ENCODE measurements around the gene PAX7. TPM values are rescaled to one million over a fixed set of nuclear protein-coding genes. Genes with fewer than 3 reads are reported as not detected.

Gene PAX7
- total and polyA plus RNA-seq, 2 donors (not counting 1 experiment from before 2014, with no cell fraction given): not detected

- no peak overlapping the region for H2AFZ ChIP-seq (ENCODE audit: insufficient read depth, low read depth, low read length, poor library complexity, severe bottlenecking)
- intact Hi-C loops (cut with micrococcal nuclease): no loop called here
- H3K4me1 Mint-ChIP-seq: peaks cover 8% of the 10 kb centered on the region
- TF ChIP-seq CTCF (IDR thresholded peaks at IDR 0.05) (no peak), EZH2 (IDR thresholded peaks at IDR 0.05; ENCODE audit: borderline replicate concordance, insufficient read depth, low read depth, low read length, poor library complexity, severe bottlenecking) (no peak)
- no peaks in the 10 kb centered on the region for H3K79me2 ChIP-seq (ENCODE audit: control insufficient read depth, insufficient read depth, low read length)
- CTCF ChIA-PET: no interaction called here
- H3K4me3 ChIP-seq (ENCODE audit: control extremely low read depth in 1 of 5, extremely low read depth in 1 of 5, insufficient read depth in 1 of 5, low read depth in 2 of 5, low read length in 4 of 5): no peak overlapping the region
- H3K27ac ChIP-seq (ENCODE audit: low read length in 2 of 2): no peak overlapping the region
- H3K27ac Mint-ChIP-seq: no peak overlapping the region
- no peak overlapping the region for H3K4me3 Mint-ChIP-seq
- H4K20me1 ChIP-seq (ENCODE audit: control insufficient read depth, insufficient read depth, low read length, poor library complexity, severe bottlenecking): no peaks in the 10 kb centered on the region
- peaks cover 0 to 19% (median 0%) of the 10 kb centered on the region in 4 experiments for H3K27me3 ChIP-seq (replicated peaks in 1 of 4; ENCODE audit: control extremely low read depth in 1 of 4, control insufficient read depth in 3 of 4, insufficient read depth in 4 of 4, low read length in 3 of 4)
- H3K27me3 Mint-ChIP-seq: peaks cover 51% of the 10 kb centered on the region
- DNase-seq (no peak), ATAC-seq (ENCODE audit: low read depth) (no peak)
- H3K9ac ChIP-seq (ENCODE audit: low read length): no peak overlapping the region
- no peak overlapping the region for H3K4me2 ChIP-seq (replicated peaks; ENCODE audit: low read depth, low read length, poor library complexity, severe bottlenecking)
- H3K36me3 ChIP-seq (replicated peaks in 1 of 2; ENCODE audit: control extremely low read depth in 1 of 2, control insufficient read depth in 1 of 2, extremely low read depth in 1 of 2, insufficient read depth in 2 of 2, low read length in 1 of 2): no peaks in the 10 kb centered on the region
- POLR2A ChIA-PET: no interaction called here
- WGBS (ENCODE audit: insufficient coverage): 75% methylated on average over 7 of the region's 11 CpGs
- H3K9me3 Mint-ChIP-seq (ENCODE audit: insufficient read depth): no peaks in the 10 kb centered on the region
- H3K4me1 ChIP-seq (ENCODE audit: control insufficient read depth in 2 of 2, insufficient read depth in 2 of 2, low read length in 2 of 2): peaks cover 0 to 3% of the 10 kb centered on the region in 2 donors
- H3K9me3 ChIP-seq (ENCODE audit: control extremely low read depth in 1 of 3, control insufficient read depth in 2 of 3, insufficient read depth in 1 of 3, low read length in 2 of 3): no peaks in the 10 kb centered on the region
Observed at GRCh38 chr1:18711536-18712251, 81.0 kb downstream of the PAX7 start.

- WGBS (ENCODE audit: insufficient coverage): 86% methylated on average over 3 of the region's 5 CpGs
Observed at GRCh38 chr1:18712252-18712600, 81.6 kb downstream of the PAX7 start.

More at GRCh38 chr1:18712252-18712600, 81.6 kb downstream of the PAX7 start:
- Mint-ChIP-seq H3K27ac (no peak overlapping the region), H3K9me3 (ENCODE audit: insufficient read depth) (no peaks in the 10 kb centered on the region), H3K27me3 (peaks cover 53% of the 10 kb centered on the region), H3K4me3 (no peak overlapping the region), H3K4me1 (peaks cover 10% of the 10 kb centered on the region)
- intact Hi-C loops (cut with micrococcal nuclease): no loop called here
- Histone ChIP-seq H3K27me3 (replicated peaks in 1 of 4; ENCODE audit: control extremely low read depth in 1 of 4, control insufficient read depth in 3 of 4, insufficient read depth in 4 of 4, low read length in 3 of 4) (peaks cover 0 to 19% (median 0%) of the 10 kb centered on the region in 4 experiments), H2AFZ (ENCODE audit: insufficient read depth, low read depth, low read length, poor library complexity, severe bottlenecking) (no peak overlapping the region), H3K36me3 (replicated peaks in 1 of 2; ENCODE audit: control extremely low read depth in 1 of 2, control insufficient read depth in 1 of 2, extremely low read depth in 1 of 2, insufficient read depth in 2 of 2, low read length in 1 of 2) (no peaks in the 10 kb centered on the region), H3K9ac (ENCODE audit: low read length) (no peak overlapping the region), H4K20me1 (ENCODE audit: control insufficient read depth, insufficient read depth, low read length, poor library complexity, severe bottlenecking) (no peaks in the 10 kb centered on the region), H3K4me1 (ENCODE audit: control insufficient read depth in 2 of 2, insufficient read depth in 2 of 2, low read length in 2 of 2) (peaks cover 0 to 3% of the 10 kb centered on the region in 2 donors), H3K4me2 (replicated peaks; ENCODE audit: low read depth, low read length, poor library complexity, severe bottlenecking) (no peak overlapping the region), H3K79me2 (ENCODE audit: control insufficient read depth, insufficient read depth, low read length) (no peaks in the 10 kb centered on the region), H3K9me3 (ENCODE audit: control extremely low read depth in 1 of 3, control insufficient read depth in 2 of 3, insufficient read depth in 1 of 3, low read length in 2 of 3) (no peaks in the 10 kb centered on the region), H3K27ac (ENCODE audit: low read length in 2 of 2) (no peak overlapping the region), H3K4me3 (ENCODE audit: control extremely low read depth in 1 of 5, extremely low read depth in 1 of 5, insufficient read depth in 1 of 5, low read depth in 2 of 5, low read length in 4 of 5) (no peak overlapping the region)
- DNase-seq (no peak), ATAC-seq (ENCODE audit: low read depth) (no peak)
- ChIA-PET CTCF (no interaction called here), POLR2A (no interaction called here)
- TF ChIP-seq CTCF (IDR thresholded peaks at IDR 0.05): no peak
- TF ChIP-seq EZH2 (IDR thresholded peaks at IDR 0.05; ENCODE audit: borderline replicate concordance, insufficient read depth, low read depth, low read length, poor library complexity, severe bottlenecking): no peak

Measured in B cell (primary cell).